Activated CD4-positive, alpha-beta memory T cell treated with anti-CD3 and anti-CD28 coated beads, Interleukin-2, amount 10 ng/mL, durations not matched to agents 7 days and 5 days (primary cell): ENCODE measurements around the gene ZNG1A. TPM values are rescaled to one million over a fixed set of nuclear protein-coding genes. Genes with fewer than 3 reads are reported as not detected.
A peak's percentile ranks its signal among the peaks of the same experiment; 100 is the strongest.
"Not testable (repeated sequence)": the region's sequence is repeated elsewhere in the genome, so short reads cannot be mapped to it uniquely, and the experiment has no call there.

Experiments used
- CTCF ChIA-PET: fragments of 350-600 bp; sonication (Branson Sonifier 250); formaldehyde crosslinking; loops from one replicate; lab custom pipeline; 2021; ENCODE audit warnings: antibody characterized with exemption, inconsistent platforms; lab: Charles Lee
- POLR2A ChIA-PET: fragments of 350-600 bp; sonication (Branson Sonifier 250); formaldehyde crosslinking; loops from one replicate; lab custom pipeline; 2021; ENCODE audit warnings: antibody characterized with exemption; lab: Charles Lee
- DNase-seq: peaks from one replicate; pipeline ENCODE4 v3.0.0-alpha.2; 2020
- H3K27ac Mint-ChIP-seq: one replicate; pipeline ENCODE4 v1.8.0; 2021; ENCODE audit warnings: mild to moderate bottlenecking, mixed read lengths
- H3K27me3 Mint-ChIP-seq: one replicate; pipeline ENCODE4 v1.8.0; 2021; ENCODE audit warnings: mixed read lengths
- H3K36me3 Mint-ChIP-seq: one replicate; pipeline ENCODE4 v1.8.0; 2021; ENCODE audit warnings: low read depth, mixed read lengths
- H3K4me1 Mint-ChIP-seq: one replicate; pipeline ENCODE4 v1.8.0; 2021; ENCODE audit warnings: mixed read lengths
- H3K4me3 Mint-ChIP-seq: one replicate; pipeline ENCODE4 v1.8.0; 2021; ENCODE audit warnings: mild to moderate bottlenecking, mixed read lengths
- H3K9me3 Mint-ChIP-seq: one replicate; pipeline ENCODE4 v1.8.0; 2021; ENCODE audit warnings: mixed read lengths
- total RNA-seq, 2 experiments: library from RNA; stranded (reverse); gene quantifications; one replicate each; pipeline ENCODE4 v1.2.3, GENCODE V29; 2021

Gene ZNG1A
- total RNA-seq, 2 experiments from 2014 or later = 25.0 to 25.4 TPM

DNA sequence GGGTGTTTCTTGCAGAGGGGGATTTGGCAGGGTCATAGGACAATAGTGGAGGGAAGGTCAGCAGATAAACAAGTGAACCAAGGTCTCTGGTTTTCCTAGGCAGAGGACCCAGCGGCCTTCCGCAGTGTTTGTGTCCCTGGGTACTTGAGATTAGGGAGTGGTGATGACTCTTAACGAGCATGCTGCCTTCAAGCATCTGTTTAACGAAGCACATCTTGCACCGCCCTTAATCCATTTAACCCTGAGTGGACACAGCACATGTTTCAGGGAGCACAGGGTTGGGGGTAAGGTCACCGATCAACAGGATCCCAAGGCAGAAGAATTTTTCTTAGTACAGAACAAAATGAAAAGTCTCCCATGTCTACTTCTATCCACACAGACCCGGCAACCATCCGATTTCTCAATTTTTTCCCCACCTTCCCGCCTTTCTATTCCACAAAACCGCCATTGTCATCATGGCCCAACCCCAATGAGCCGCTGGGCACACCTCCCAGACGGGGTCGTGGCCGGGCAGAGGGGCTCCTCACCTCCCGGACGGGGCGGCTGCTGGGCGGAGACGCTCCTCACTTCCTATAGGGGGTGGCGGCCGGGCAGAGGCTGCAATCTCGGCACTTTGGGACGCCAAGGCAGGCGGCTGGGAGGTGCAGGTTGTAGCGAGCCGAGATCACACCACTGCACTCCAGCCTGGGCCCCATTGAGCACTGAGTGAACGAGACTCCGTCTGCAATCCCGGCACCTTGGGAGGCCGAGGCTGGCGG is 95.7 kb downstream of the ZNG1A start:
- H3K27ac Mint-ChIP-seq, DNase-seq, H3K36me3 Mint-ChIP-seq, H3K9me3 Mint-ChIP-seq, H3K4me1 Mint-ChIP-seq, H3K4me3 Mint-ChIP-seq, CTCF ChIA-PET, POLR2A ChIA-PET: not testable (repeated sequence)
- H3K27me3 Mint-ChIP-seq = peaks cover 11% of the 10 kb centered on the region

DNA sequence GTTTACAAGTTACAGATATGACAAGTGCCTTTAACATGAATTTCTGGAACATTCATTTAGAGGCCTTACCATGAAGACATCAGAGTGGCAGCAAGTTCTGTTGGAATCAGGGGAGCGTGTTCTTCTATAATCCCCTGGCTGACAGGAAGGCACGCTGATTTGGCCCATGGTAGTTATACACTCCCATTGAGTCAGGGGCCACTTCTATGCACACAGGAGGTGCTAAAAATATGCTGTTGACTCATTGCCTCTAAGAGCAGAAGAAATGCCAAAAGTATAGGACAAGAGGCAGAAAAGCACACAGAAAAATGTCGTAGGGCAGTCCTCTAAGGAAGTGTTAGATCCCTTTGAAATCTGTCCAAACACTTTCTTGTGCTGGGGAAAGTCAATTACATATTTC is 100.5 kb downstream of the ZNG1A start:
- DNase-seq, CTCF ChIA-PET, POLR2A ChIA-PET, H3K4me1 Mint-ChIP-seq, H3K9me3 Mint-ChIP-seq, H3K36me3 Mint-ChIP-seq, H3K4me3 Mint-ChIP-seq, H3K27ac Mint-ChIP-seq: not testable (repeated sequence)
- peaks cover 14% of the 10 kb centered on the region for H3K27me3 Mint-ChIP-seq

DNA sequence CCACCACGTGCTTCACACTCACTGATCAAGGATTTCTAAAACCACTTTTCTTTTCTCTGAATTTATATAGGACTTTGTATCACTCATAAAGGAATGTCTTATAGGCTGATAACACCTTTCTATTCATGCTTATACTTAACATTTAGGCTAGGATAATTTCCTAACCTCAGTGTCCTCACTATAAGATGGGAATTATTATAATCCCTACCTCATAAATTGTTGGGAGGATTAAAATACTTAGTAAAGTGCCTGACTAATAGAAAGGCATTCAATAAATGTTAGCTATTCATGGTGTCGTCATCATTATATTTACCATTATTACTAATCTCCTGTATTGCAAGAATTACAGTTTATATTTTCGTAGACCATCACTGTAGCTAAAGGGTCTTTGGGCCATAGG is 102.5 kb downstream of the ZNG1A start:
- CTCF ChIA-PET = not testable (repeated sequence)

DNA sequence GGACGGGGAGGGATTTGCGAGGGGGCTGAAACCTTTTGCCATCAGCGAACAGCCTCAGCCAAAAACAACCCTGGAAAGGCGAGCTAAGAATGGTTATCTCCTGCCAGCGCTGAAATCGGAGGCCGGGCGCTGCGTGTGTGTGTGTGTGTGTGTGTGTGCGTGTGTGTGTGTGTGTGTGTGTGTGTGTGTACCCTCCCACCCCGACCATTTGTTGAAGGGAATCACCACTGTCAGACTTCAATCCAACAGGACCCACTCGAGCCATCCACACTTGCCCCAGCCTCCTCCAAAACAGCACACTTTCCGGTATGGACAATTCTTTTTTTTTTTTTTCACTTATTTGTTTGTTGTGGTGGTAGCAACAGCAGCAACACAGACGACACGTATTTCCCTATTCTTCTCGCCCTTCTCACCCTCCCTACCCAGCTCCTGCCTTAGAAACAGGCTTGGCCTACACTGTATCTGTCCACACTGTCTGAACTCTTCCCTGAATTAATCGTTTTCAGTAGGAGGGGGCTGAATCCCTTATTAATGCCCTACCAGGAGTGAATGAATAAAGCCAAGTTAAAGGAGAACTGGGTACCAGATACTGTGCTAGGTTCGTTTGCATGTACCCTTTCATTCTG is 104.8 kb downstream of the ZNG1A start:
- DNase-seq, CTCF ChIA-PET, H3K4me1 Mint-ChIP-seq, H3K27ac Mint-ChIP-seq, H3K9me3 Mint-ChIP-seq, H3K36me3 Mint-ChIP-seq, POLR2A ChIA-PET: not testable (repeated sequence)
- Mint-ChIP-seq H3K4me3 (peak overlapping the region; percentile 63), H3K27me3 (peaks cover 11% of the 10 kb centered on the region)

More for the DNA sequence above, 102.5 kb downstream of the ZNG1A start:
- POLR2A ChIA-PET, DNase-seq, H3K9me3 Mint-ChIP-seq, H3K4me1 Mint-ChIP-seq, H3K36me3 Mint-ChIP-seq, H3K27ac Mint-ChIP-seq, H3K4me3 Mint-ChIP-seq: not testable (repeated sequence)
- peaks cover 14% of the 10 kb centered on the region for H3K27me3 Mint-ChIP-seq

DNA sequence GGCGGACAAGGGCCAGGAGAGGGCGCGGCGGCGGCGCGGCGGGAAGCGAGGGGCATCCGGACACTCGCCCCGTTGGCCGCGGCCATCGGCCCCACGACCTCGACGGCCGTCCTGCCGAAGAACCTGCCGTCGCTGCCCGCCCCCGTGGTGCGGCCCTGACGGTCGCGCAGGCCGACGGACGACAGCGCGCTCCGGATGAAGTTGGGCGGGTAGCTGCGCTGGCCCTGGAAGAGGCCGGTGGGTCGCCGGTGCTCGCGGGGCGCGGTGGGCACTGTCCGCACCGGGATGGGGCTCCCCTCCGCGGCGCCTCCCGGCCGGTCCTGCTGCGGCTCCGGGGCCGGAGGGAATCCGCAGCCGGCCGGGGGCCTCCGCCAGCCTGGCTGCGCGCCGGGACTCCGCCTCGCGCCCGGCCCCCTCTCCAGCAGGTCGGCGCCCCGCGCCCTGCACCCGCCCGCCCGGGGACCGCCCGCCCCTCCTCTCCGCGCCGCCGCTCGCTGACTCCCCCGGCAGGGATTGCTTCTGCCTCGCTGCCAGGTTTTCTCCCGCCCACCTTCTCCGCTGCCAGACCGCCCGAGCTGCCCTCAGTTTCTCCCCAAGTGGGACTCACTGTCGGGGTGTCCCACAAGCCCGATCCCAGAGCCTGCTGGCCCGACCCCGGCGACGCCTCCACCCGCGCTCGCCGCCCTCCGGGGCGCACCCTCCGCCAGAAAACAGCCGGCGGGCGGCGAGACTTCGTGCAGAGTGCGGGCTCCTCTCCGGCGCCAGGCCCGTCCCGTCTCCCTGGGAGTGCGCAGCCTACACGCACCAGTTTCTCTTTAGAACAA is 105.6 kb downstream of the ZNG1A start:
- H3K9me3 Mint-ChIP-seq, H3K27ac Mint-ChIP-seq, CTCF ChIA-PET, POLR2A ChIA-PET, H3K36me3 Mint-ChIP-seq, H3K4me1 Mint-ChIP-seq: not testable (repeated sequence)
- peak; percentile 18 for DNase-seq
- H3K27me3 Mint-ChIP-seq = peaks cover 11% of the 10 kb centered on the region
- peak overlapping the region; percentile 63 for H3K4me3 Mint-ChIP-seq

Other genes starting within 250 kb of the ZNG1A start
- gene WASHC1, start 149.6 kb downstream of the ZNG1A start, total RNA-seq = 10 to 100 TPM; 22.7 to 26.2 TPM
- under 1 TPM; 0.13 to 0.20 TPM for gene FOXD4, start 60.6 kb downstream of the ZNG1A start, total RNA-seq
- 100 to 1,000 TPM; 370 to 374 TPM for gene DOCK8, start 35.8 kb upstream of the ZNG1A start, total RNA-seq